Activated CD4-positive, CD25-positive, alpha-beta regulatory T cell (primary cell): ENCODE data around the gene COPE.

Experiments used
- DNase-seq, 4 experiments: peaks; one replicate each; lab custom pipeline; 2025; lab: John Stamatoyannopoulos, UW

COPE gene

GRCh38 chr19:18851673-18852325 is 67.4 kb downstream of the COPE start:
- DNase-seq: no peak

- no peak for DNase-seq
These were observed 68.5 kb downstream of the COPE start for GRCh38 chr19:18850471-18851375.

- no peak for DNase-seq
These were observed 69.3 kb downstream of the COPE start for GRCh38 chr19:18849838-18850400.
